Stimulated activated CD4-positive, alpha-beta T cell treated with anti-CD3 and anti-CD28 coated beads, Interleukin-12 subunit alpha, Interleukin-12 subunit beta, amount 100 ng/mL, for 48 hours (primary cell): Measurements from ENCODE around the gene SLC22A12.
"Not testable (repeated sequence)": the region's sequence is repeated elsewhere in the genome, so short reads cannot be mapped to it uniquely, and the experiment has no call there.

Experiments
- DNase-seq, 3 donors: peaks; one replicate each; pipeline ENCODE4 v3.0.0-alpha.2; 2020; ENCODE audit warnings: low read depth in 2 of 3, low spot score in 1 of 3

The SLC22A12 gene

GRCh38 chr11:64583296-64584262 is 7.4 kb upstream of the SLC22A12 start:
- DNase-seq: no peak

GRCh38 chr11:64585150-64585549 is 5.9 kb upstream of the SLC22A12 start:
- DNase-seq: no peak

GRCh38 chr11:64586366-64586765 is 4.7 kb upstream of the SLC22A12 start:
- no peak for DNase-seq

GRCh38 chr11:64588701-64589100 is 2.3 kb upstream of the SLC22A12 start:
- no peak for DNase-seq

GRCh38 chr11:64591257-64592233 is 525 bp downstream of the SLC22A12 start:
- no peak for DNase-seq

- DNase-seq: no peak
These were observed 1.2 kb downstream of the SLC22A12 start for GRCh38 chr11:64592234-64592615.

- DNase-seq: no peak
These were observed 1.6 kb downstream of the SLC22A12 start for GRCh38 chr11:64592656-64593055.

GRCh38 chr11:64593156-64594105 is 2.4 kb downstream of the SLC22A12 start:
- DNase-seq: no peak

GRCh38 chr11:64594159-64594939 is 3.3 kb downstream of the SLC22A12 start:
- no peak for DNase-seq

GRCh38 chr11:64595922-64596321 is 4.9 kb downstream of the SLC22A12 start:
- DNase-seq: not testable (repeated sequence)

GRCh38 chr11:64597671-64598101 is 6.7 kb downstream of the SLC22A12 start:
- DNase-seq: no peak

GRCh38 chr11:64598106-64598796 is 7.2 kb downstream of the SLC22A12 start:
- no peak for DNase-seq

- no peak for DNase-seq
These were observed 8.0 kb downstream of the SLC22A12 start for GRCh38 chr11:64598797-64599697.

GRCh38 chr11:64599698-64600211 is 8.7 kb downstream of the SLC22A12 start:
- DNase-seq: no peak

- DNase-seq: no peak
These were observed 9.4 kb downstream of the SLC22A12 start for GRCh38 chr11:64600281-64600992.

GRCh38 chr11:64601605-64602465 is 10.8 kb downstream of the SLC22A12 start:
- DNase-seq: no peak
